ENCODE data around the gene MRPS18C. TPM values are rescaled to one million over a fixed set of nuclear protein-coding genes. Genes with fewer than 3 reads are reported as not detected.

Gene MRPS18C
- total RNA-seq (10 to 100 TPM; 28.5 to 40.5 TPM), polyA plus RNA-seq (ENCODE audit: insufficient read length in 6 of 6) (10 to 100 TPM; 49.8 to 61.4 (median 55.9) TPM)
- long read RNA-seq, donor 1, transcript MRPS18C-204 (5 exons, 666 nt), result minor isoform, 8 of 99 reads
- long read RNA-seq, donor 1, transcript MRPS18C-201 (6 exons, 1,643 nt), result major isoform, 77 of 99 reads
- long read RNA-seq, donor 1, partial matches to known transcripts, result 8 of 99 reads
- long read RNA-seq, donor 1, other reads (novel, unspliced or antisense), result 0 of 99 reads
- long read RNA-seq, donor 2, transcript MRPS18C-201 (6 exons, 1,643 nt), result major isoform, 47 of 56 reads
- long read RNA-seq, donor 2, transcript MRPS18C-204 (5 exons, 666 nt), result minor isoform, 5 of 56 reads
- long read RNA-seq, donor 2, partial matches to known transcripts, result 0 of 56 reads
- long read RNA-seq, donor 2, other reads (novel, unspliced or antisense), result 0 of 56 reads
- long read RNA-seq, donor 3, transcript MRPS18C-201 (6 exons, 1,643 nt), result major isoform, 61 of 64 reads
- long read RNA-seq, donor 3, partial matches to known transcripts, result 0 of 64 reads
- long read RNA-seq, donor 3, other reads (novel, unspliced or antisense), result 0 of 64 reads
- long read RNA-seq, donor 4, transcript MRPS18C-201 (6 exons, 1,643 nt), result major isoform, 29 of 36 reads
- long read RNA-seq, donor 4, transcript MRPS18C-204 (5 exons, 666 nt), result minor isoform, 5 of 36 reads
- long read RNA-seq, donor 4, partial matches to known transcripts, result 1 of 36 reads
- long read RNA-seq, donor 4, other reads (novel, unspliced or antisense), result 1 of 36 reads
- long read RNA-seq, donor 5, transcript MRPS18C-201 (6 exons, 1,643 nt), result major isoform, 55 of 80 reads
- long read RNA-seq, donor 5, partial matches to known transcripts, result 5 of 80 reads
- long read RNA-seq, donor 5, other reads (novel, unspliced or antisense), result 11 of 80 reads
- long read RNA-seq, donor 6, transcript MRPS18C-201 (6 exons, 1,643 nt), result major isoform, 78 of 89 reads
- long read RNA-seq, donor 6, partial matches to known transcripts, result 0 of 89 reads
- long read RNA-seq, donor 6, other reads (novel, unspliced or antisense), result 0 of 89 reads
- long read RNA-seq, donor 7, transcript MRPS18C-204 (5 exons, 666 nt), result minor isoform, 6 of 45 reads
- long read RNA-seq, donor 7, transcript MRPS18C-201 (6 exons, 1,643 nt), result major isoform, 21 of 45 reads
- long read RNA-seq, donor 7, partial matches to known transcripts, result 10 of 45 reads
- long read RNA-seq, donor 7, other reads (novel, unspliced or antisense), result 6 of 45 reads
- long read RNA-seq, donor 8, transcript MRPS18C-204 (5 exons, 666 nt), result minor isoform, 6 of 54 reads
- long read RNA-seq, donor 8, transcript MRPS18C-201 (6 exons, 1,643 nt), result major isoform, 27 of 54 reads
- long read RNA-seq, donor 8, partial matches to known transcripts, result 19 of 54 reads
- long read RNA-seq, donor 8, other reads (novel, unspliced or antisense), result 0 of 54 reads
- long read RNA-seq, donor 9, result 0 reads
- long read RNA-seq, donor 10, transcript MRPS18C-201 (6 exons, 1,643 nt), result major isoform, 21 of 27 reads
- long read RNA-seq, donor 10, partial matches to known transcripts, result 2 of 27 reads
- long read RNA-seq, donor 10, other reads (novel, unspliced or antisense), result 1 of 27 reads
- long read RNA-seq, donor 11, transcript MRPS18C-201 (6 exons, 1,643 nt), result major isoform, 81 of 85 reads
- long read RNA-seq, donor 11, partial matches to known transcripts, result 0 of 85 reads
- long read RNA-seq, donor 11, other reads (novel, unspliced or antisense), result 0 of 85 reads
- long read RNA-seq, donor 12, transcript MRPS18C-201 (6 exons, 1,643 nt), result major isoform, 30 of 35 reads
- long read RNA-seq, donor 12, partial matches to known transcripts, result 0 of 35 reads
- long read RNA-seq, donor 12, other reads (novel, unspliced or antisense), result 0 of 35 reads

GRCh38 chr4:83455281-83456183, at the start of gene MRPS18C, which contains the start of gene HELQ:
TSS of gene MRPS18C (plus strand) at chr4:83456058. CDS start at chr4:83456078, 20 bp downstream.
TSS of gene HELQ (minus strand) at chr4:83455823. CDS start at chr4:83455693, 130 bp downstream.
- Histone ChIP-seq H3K27ac (peak within 1 kb of the TSS; percentile 95 to 96), H3K4me1 (peaks cover 6 to 34% of the 10 kb centered on the region in 2 donors), H3K27me3 (no peaks in the 10 kb centered on the region), H3K9me3 (no peaks in the 10 kb centered on the region), H3K4me3 (peak within 1 kb of the TSS; percentile 64 to 67), H3K36me3 (peaks cover 0 to 50% of the 10 kb centered on the region in 2 donors)
- intact Hi-C loops (cut with DNase I), result no loop called here
- DNase-seq, result peak; percentile 92 to 99 (median 98)
- ATAC-seq, result peak; percentile 97
- peak in 1 of 2 donors; percentile 14 for TF ChIP-seq CTCF (IDR thresholded peaks at IDR 0.05)

GRCh38 chr4:83408908-83409307, 47.0 kb upstream of the MRPS18C start:
- no peak for ATAC-seq
- H3K4me1 ChIP-seq, result no peaks in the 10 kb centered on the region
- no peak overlapping the region for H3K4me3 ChIP-seq
- H3K27me3 ChIP-seq, result no peaks in the 10 kb centered on the region
- intact Hi-C loops (cut with DNase I), result no loop called here
- H3K27ac ChIP-seq, result no peak overlapping the region
- no peak for DNase-seq
- H3K36me3 ChIP-seq, result peaks cover 0 to 62% of the 10 kb centered on the region in 2 donors
- H3K9me3 ChIP-seq, result no peaks in the 10 kb centered on the region
- no peak for TF ChIP-seq CTCF (IDR thresholded peaks at IDR 0.05)

GRCh38 chr4:83413676-83414075, 42.2 kb upstream of the MRPS18C start:
- no peak for TF ChIP-seq CTCF (IDR thresholded peaks at IDR 0.05)
- Histone ChIP-seq H3K9me3 (no peaks in the 10 kb centered on the region), H3K36me3 (peaks cover 0 to 84% of the 10 kb centered on the region in 2 donors), H3K27ac (no peak overlapping the region), H3K4me3 (no peak overlapping the region), H3K4me1 (no peaks in the 10 kb centered on the region), H3K27me3 (no peaks in the 10 kb centered on the region)
- intact Hi-C loops (cut with DNase I), result no loop called here
- ATAC-seq (no peak), DNase-seq (no peak)
